Left renal cortex interstitium (tissue), 4 donors: ENCODE data around the gene ADRM1. TPM values are rescaled to one million over a fixed set of nuclear protein-coding genes. Genes with fewer than 3 reads are reported as not detected.

Experiments
- DNase-seq, 4 donors: peaks; one replicate each; pipeline ENCODE4 v3.0.0-alpha.2; 2013; ENCODE audit warnings: low read depth in 4 of 4, low spot score in 2 of 4, missing footprints in 1 of 4
- polyA plus RNA-seq, 4 donors: library from polyadenylated mRNA; unstranded; fragments of 120-200 nt; gene quantifications; one replicate each; pipeline ENCODE4 v1.2.1, GENCODE V29; 2013; ENCODE audit not compliant: insufficient read length in 4 of 4

Gene ADRM1
- 10 to 100 TPM; 44.0 to 74.9 (median 62.5) TPM for polyA plus RNA-seq

GRCh38 chr20:62302341-62303061 is at the start of gene ADRM1:
TSS of gene ADRM1 (plus strand) at chr20:62302997. CDS start at chr20:62303569, 572 bp downstream.
- peak; percentile 81 to 95 (median 90) for DNase-seq

- no peak for DNase-seq
These were observed 49.4 kb upstream of the ADRM1 start for GRCh38 chr20:62253398-62253797.

GRCh38 chr20:62254021-62254724 is 48.6 kb upstream of the ADRM1 start:
- no peak for DNase-seq

- DNase-seq: no peak
These were observed 46.8 kb upstream of the ADRM1 start for GRCh38 chr20:62255976-62256375.

GRCh38 chr20:62258499-62259293 is 44.1 kb upstream of the ADRM1 start:
- no peak for DNase-seq

GRCh38 chr20:62259294-62259565 is 43.6 kb upstream of the ADRM1 start:
- DNase-seq: no peak

GRCh38 chr20:62262064-62262463 is 40.7 kb upstream of the ADRM1 start:
- no peak for DNase-seq

- no peak for DNase-seq
These were observed 39.4 kb upstream of the ADRM1 start for GRCh38 chr20:62263396-62263795.

- no peak for DNase-seq
These were observed 37.4 kb upstream of the ADRM1 start for GRCh38 chr20:62265365-62265764.

- no peak for DNase-seq
These were observed 36.5 kb upstream of the ADRM1 start for GRCh38 chr20:62266340-62266739.

GRCh38 chr20:62266851-62267250 is 35.9 kb upstream of the ADRM1 start:
- DNase-seq: no peak

- DNase-seq: no peak
These were observed 35.3 kb upstream of the ADRM1 start for GRCh38 chr20:62267543-62267942.

- DNase-seq: no peak
These were observed 34.4 kb upstream of the ADRM1 start for GRCh38 chr20:62268228-62268900.

- no peak for DNase-seq
These were observed 33.4 kb upstream of the ADRM1 start for GRCh38 chr20:62269378-62269777.

- no peak for DNase-seq
These were observed 32.9 kb upstream of the ADRM1 start for GRCh38 chr20:62269871-62270270.

GRCh38 chr20:62272200-62272599 is 30.6 kb upstream of the ADRM1 start:
- no peak for DNase-seq

- no peak for DNase-seq
These were observed 29.4 kb upstream of the ADRM1 start for GRCh38 chr20:62273416-62273815.

- peak in 2 of 4 donors; percentile 15 to 25 for DNase-seq
These were observed 28.4 kb upstream of the ADRM1 start for GRCh38 chr20:62274332-62274950.

GRCh38 chr20:62275219-62275618 is 27.6 kb upstream of the ADRM1 start:
- no peak for DNase-seq

- DNase-seq: no peak
These were observed 26.4 kb upstream of the ADRM1 start for GRCh38 chr20:62276439-62276838.

GRCh38 chr20:62277253-62277652 is 25.5 kb upstream of the ADRM1 start:
- DNase-seq: no peak
